Activated CD8-positive, alpha-beta T cell treated with anti-CD3 and anti-CD28 coated beads for 36 hours (primary cell): ENCODE data around the gene DHX34. TPM values are rescaled to one million over a fixed set of nuclear protein-coding genes. Genes with fewer than 3 reads are reported as not detected.
"Not testable (repeated sequence)": the region's sequence is repeated elsewhere in the genome, so short reads cannot be mapped to it uniquely, and the experiment has no call there.

Experiments
- ATAC-seq: fragments of 200-7000 bp; cut with Tn5 transposase; one replicate; pipeline ENCODE4 v1.10.0; 2021; ENCODE audit warnings: mild to moderate bottlenecking, moderate library complexity
- CTCF ChIA-PET: fragments of 350-600 bp; sonication (Branson Sonifier 250); formaldehyde crosslinking; loops from one replicate; lab custom pipeline; 2021; ENCODE audit warnings: antibody characterized with exemption; lab: Charles Lee
- POLR2A ChIA-PET: fragments of 350-600 bp; sonication (Branson Sonifier 250); formaldehyde crosslinking; loops from one replicate; lab custom pipeline; 2021; ENCODE audit warnings: antibody characterized with exemption; lab: Charles Lee
- DNase-seq: peaks from one replicate; pipeline ENCODE4 v3.0.0-alpha.2; 2020
- H3K27ac Mint-ChIP-seq: one replicate; pipeline ENCODE4 v1.8.0; 2021; ENCODE audit warnings: mild to moderate bottlenecking, mixed read lengths
- H3K27me3 Mint-ChIP-seq: one replicate; pipeline ENCODE4 v1.8.0; 2021; ENCODE audit warnings: mixed read lengths
- H3K36me3 Mint-ChIP-seq: one replicate; pipeline ENCODE4 v1.8.0; 2021; ENCODE audit warnings: low read depth, mixed read lengths
- H3K4me1 Mint-ChIP-seq: one replicate; pipeline ENCODE4 v1.8.0; 2021; ENCODE audit warnings: low read depth, mixed read lengths
- H3K4me3 Mint-ChIP-seq: one replicate; pipeline ENCODE4 v1.8.0; 2021; ENCODE audit warnings: mild to moderate bottlenecking, moderate library complexity, mixed read lengths
- H3K9me3 Mint-ChIP-seq: one replicate; pipeline ENCODE4 v1.8.0; 2021; ENCODE audit warnings: mixed read lengths
- CTCF ChIP-seq: fragments of 200-600 bp; IDR thresholded peaks from one replicate; pipeline ENCODE4 v1.8.0; 2022; ENCODE audit warnings: antibody characterized with exemption, mild to moderate bottlenecking
- intact Hi-C: fragments of 100-400 bp; cut with micrococcal nuclease; formaldehyde crosslinking; loops from one replicate; pipeline ENCODE4 v1.10.0; 2022
- total RNA-seq, 2 experiments: library from RNA; stranded (reverse); gene quantifications; one replicate each; pipeline ENCODE4 v1.2.3, GENCODE V29; 2021

Gene DHX34
- total RNA-seq, 2 experiments from 2014 or later = 14.2 to 14.9 TPM

- intact Hi-C loops = no loop called here
- ATAC-seq (no peak), DNase-seq (no peak)
- H3K27ac Mint-ChIP-seq = no peak overlapping the region
- TF ChIP-seq CTCF = no peak
- POLR2A ChIA-PET = interaction anchor here (0.6 kb wide), 1 partner anchor 37 kb away, joined by 5 read pairs; no protein-coding TSS in a partner anchor
- CTCF ChIA-PET = interaction anchor here (1.1 kb wide), 1 partner anchor 15 kb away, joined by 3 read pairs; the partner anchor contains the start of gene DHX34
- no peaks in the 10 kb centered on the region for H3K9me3 Mint-ChIP-seq
- peaks cover 37% of the 10 kb centered on the region for H3K36me3 Mint-ChIP-seq
- H3K27me3 Mint-ChIP-seq = no peaks in the 10 kb centered on the region
- no peak overlapping the region for H3K4me3 Mint-ChIP-seq
- no peaks in the 10 kb centered on the region for H3K4me1 Mint-ChIP-seq
These were observed 14.8 kb downstream of the DHX34 start for GRCh38 chr19:47363758-47364531.

GRCh38 chr19:47365455-47365854, 16.3 kb downstream of the DHX34 start:
- peaks cover 37% of the 10 kb centered on the region for H3K36me3 Mint-ChIP-seq
- H3K27ac Mint-ChIP-seq, intact Hi-C loops, H3K4me3 Mint-ChIP-seq, H3K4me1 Mint-ChIP-seq, H3K9me3 Mint-ChIP-seq, DNase-seq, H3K27me3 Mint-ChIP-seq, ATAC-seq: not testable (repeated sequence)
- CTCF ChIA-PET = interaction anchor here (0.8 kb wide), 1 partner anchor 26 kb away, joined by 3 read pairs; no protein-coding TSS in a partner anchor
- POLR2A ChIA-PET = interaction anchor here (0.6 kb wide), 1 partner anchor 17 kb away, joined by 3 read pairs; no protein-coding TSS in a partner anchor

GRCh38 chr19:47370045-47370611, 21.0 kb downstream of the DHX34 start:
- intact Hi-C loops = no loop called here
- no peak overlapping the region for H3K27ac Mint-ChIP-seq
- ATAC-seq (no peak), DNase-seq (no peak)
- ChIA-PET CTCF (interaction anchor here (2.1 kb wide), 1 partner anchor 21 kb away, joined by 9 read pairs; no protein-coding TSS in a partner anchor), POLR2A (no interaction called here)
- no peaks in the 10 kb centered on the region for H3K9me3 Mint-ChIP-seq
- H3K36me3 Mint-ChIP-seq = peaks cover 33% of the 10 kb centered on the region
- H3K4me3 Mint-ChIP-seq = no peak overlapping the region
- no peak for TF ChIP-seq CTCF
- H3K4me1 Mint-ChIP-seq = no peaks in the 10 kb centered on the region
- no peaks in the 10 kb centered on the region for H3K27me3 Mint-ChIP-seq

- H3K4me1 Mint-ChIP-seq = no peaks in the 10 kb centered on the region
- ChIA-PET CTCF (interaction anchor here (2.1 kb wide), 1 partner anchor 20 kb away, joined by 9 read pairs; no protein-coding TSS in a partner anchor), POLR2A (no interaction called here)
- peaks cover 30% of the 10 kb centered on the region for H3K36me3 Mint-ChIP-seq
- no peaks in the 10 kb centered on the region for H3K27me3 Mint-ChIP-seq
- ATAC-seq (no peak), DNase-seq (no peak)
- TF ChIP-seq CTCF = no peak
- no peak overlapping the region for H3K4me3 Mint-ChIP-seq
- no peak overlapping the region for H3K27ac Mint-ChIP-seq
- H3K9me3 Mint-ChIP-seq = no peaks in the 10 kb centered on the region
- intact Hi-C loops = no loop called here
These were observed 22.1 kb downstream of the DHX34 start for GRCh38 chr19:47371261-47371660.

GRCh38 chr19:47372603-47373002, 23.5 kb downstream of the DHX34 start:
- H3K27ac Mint-ChIP-seq = no peak overlapping the region
- H3K4me3 Mint-ChIP-seq = no peak overlapping the region
- DNase-seq = no peak

More at GRCh38 chr19:47372603-47373002, 23.5 kb downstream of the DHX34 start:
- ChIA-PET CTCF (no interaction called here), POLR2A (no interaction called here)
- Mint-ChIP-seq H3K36me3 (peaks cover 23% of the 10 kb centered on the region), H3K27me3 (no peaks in the 10 kb centered on the region), H3K4me1 (no peaks in the 10 kb centered on the region), H3K9me3 (no peaks in the 10 kb centered on the region)
- no peak for ATAC-seq
- intact Hi-C loops = no loop called here
- no peak for TF ChIP-seq CTCF
